ENCODE results near the gene ZNF236. TPM values are rescaled to one million over a fixed set of nuclear protein-coding genes. Genes with fewer than 3 reads are reported as not detected.

ZNF236 gene
- total and polyA plus RNA-seq, 2 donors (not counting 1 experiment from before 2014, with no cell fraction given) = 8.9 to 39.5 TPM

DNA sequence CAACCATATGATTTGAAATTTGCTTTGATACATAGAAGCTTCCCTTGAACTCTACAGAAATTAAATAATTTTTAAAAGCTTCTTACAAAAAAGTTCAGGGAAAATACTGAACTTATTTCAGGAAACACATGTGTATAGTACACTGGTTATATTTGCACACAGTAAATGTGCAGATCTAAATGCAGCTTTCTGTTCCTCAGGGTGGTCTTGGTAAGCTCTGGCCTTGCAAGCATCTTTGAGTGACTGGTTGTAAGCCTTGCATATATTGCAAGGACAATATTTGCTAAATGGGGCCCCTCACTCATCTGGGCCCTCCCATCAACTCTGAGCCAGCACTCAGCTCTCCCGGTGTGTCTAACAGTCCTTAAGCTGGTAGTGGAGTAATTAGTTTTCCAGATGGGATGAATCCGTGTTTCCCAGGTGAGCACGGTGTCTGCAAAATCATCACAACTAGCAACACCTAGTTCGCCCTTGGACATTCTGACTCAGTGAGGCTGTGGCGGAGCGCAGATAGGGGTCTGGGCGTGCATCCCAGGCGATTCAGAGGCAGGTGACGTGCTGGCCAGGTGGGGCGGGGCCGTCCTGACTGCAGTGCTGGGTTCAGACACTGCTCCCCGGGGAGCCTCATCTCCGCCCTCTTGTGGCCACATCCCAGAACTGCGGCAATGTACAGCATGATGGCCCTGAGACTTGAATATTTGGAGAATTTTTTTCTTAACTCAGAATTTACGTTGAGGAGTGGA, 160.7 kb downstream of the ZNF236 start:
- Histone ChIP-seq H3K9ac (ENCODE audit: low read length) (no peak overlapping the region), H3K27ac (ENCODE audit: low read length in 2 of 2) (peak overlapping the region in 1 of 2 donors; percentile 9), H3K9me3 (ENCODE audit: control extremely low read depth in 1 of 3, control insufficient read depth in 2 of 3, insufficient read depth in 1 of 3, low read length in 2 of 3) (peaks cover 0 to 6% (median 0%) of the 10 kb centered on the region in 3 donors), H2AFZ (ENCODE audit: insufficient read depth, low read depth, low read length, poor library complexity, severe bottlenecking) (peak overlapping the region; percentile 16), H4K20me1 (ENCODE audit: control insufficient read depth, insufficient read depth, low read length, poor library complexity, severe bottlenecking) (no peaks in the 10 kb centered on the region), H3K36me3 (replicated peaks in 1 of 2; ENCODE audit: control extremely low read depth in 1 of 2, control insufficient read depth in 1 of 2, extremely low read depth in 1 of 2, insufficient read depth in 2 of 2, low read length in 1 of 2) (no peaks in the 10 kb centered on the region), H3K4me2 (replicated peaks; ENCODE audit: low read depth, low read length, poor library complexity, severe bottlenecking) (peak overlapping the region; percentile 59), H3K27me3 (replicated peaks in 1 of 4; ENCODE audit: control extremely low read depth in 1 of 4, control insufficient read depth in 3 of 4, insufficient read depth in 4 of 4, low read length in 3 of 4) (no peaks in the 10 kb centered on the region), H3K4me3 (ENCODE audit: control extremely low read depth in 1 of 5, extremely low read depth in 1 of 5, insufficient read depth in 1 of 5, low read depth in 2 of 5, low read length in 4 of 5) (no peak overlapping the region), H3K79me2 (ENCODE audit: control insufficient read depth, insufficient read depth, low read length) (no peaks in the 10 kb centered on the region), H3K4me1 (ENCODE audit: control insufficient read depth in 2 of 2, insufficient read depth in 2 of 2, low read length in 2 of 2) (peaks cover 51 to 57% of the 10 kb centered on the region in 2 donors)
- ChIA-PET POLR2A (interaction anchor here (1.0 to 2.5 kb wide), 4 partner anchors 17 to 73 kb away, joined by 3 to 11 read pairs (median 3); no protein-coding TSS in a partner anchor), CTCF (interaction anchor here (0.6 to 13.3 kb wide), 33 partner anchors 9 to 714 kb away, joined by 3 to 359 read pairs (median 5); no protein-coding TSS in a partner anchor)
- peak; percentile 62 for ATAC-seq (ENCODE audit: low read depth)
- intact Hi-C loops (cut with micrococcal nuclease) = loop anchor here (1.0 to 5.0 kb wide), 6 partner anchors 61 to 228 kb away; partner anchors contain the start of gene ZNF236
- DNase-seq = peak; percentile 89
- peaks cover 55% of the 10 kb centered on the region for H3K4me1 Mint-ChIP-seq
- TF ChIP-seq, protein P1, sequence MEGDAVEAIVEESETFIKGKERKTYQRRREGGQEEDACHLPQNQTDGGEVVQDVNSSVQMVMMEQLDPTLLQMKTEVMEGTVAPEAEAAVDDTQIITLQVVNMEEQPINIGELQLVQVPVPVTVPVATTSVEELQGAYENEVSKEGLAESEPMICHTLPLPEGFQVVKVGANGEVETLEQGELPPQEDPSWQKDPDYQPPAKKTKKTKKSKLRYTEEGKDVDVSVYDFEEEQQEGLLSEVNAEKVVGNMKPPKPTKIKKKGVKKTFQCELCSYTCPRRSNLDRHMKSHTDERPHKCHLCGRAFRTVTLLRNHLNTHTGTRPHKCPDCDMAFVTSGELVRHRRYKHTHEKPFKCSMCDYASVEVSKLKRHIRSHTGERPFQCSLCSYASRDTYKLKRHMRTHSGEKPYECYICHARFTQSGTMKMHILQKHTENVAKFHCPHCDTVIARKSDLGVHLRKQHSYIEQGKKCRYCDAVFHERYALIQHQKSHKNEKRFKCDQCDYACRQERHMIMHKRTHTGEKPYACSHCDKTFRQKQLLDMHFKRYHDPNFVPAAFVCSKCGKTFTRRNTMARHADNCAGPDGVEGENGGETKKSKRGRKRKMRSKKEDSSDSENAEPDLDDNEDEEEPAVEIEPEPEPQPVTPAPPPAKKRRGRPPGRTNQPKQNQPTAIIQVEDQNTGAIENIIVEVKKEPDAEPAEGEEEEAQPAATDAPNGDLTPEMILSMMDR (IDR thresholded peaks at IDR 0.05) = peak; percentile 90
- TF ChIP-seq EZH2 (IDR thresholded peaks at IDR 0.05; ENCODE audit: borderline replicate concordance, insufficient read depth, low read depth, low read length, poor library complexity, severe bottlenecking) = no peak
- 19% methylated on average over 12 of the region's 15 CpGs for WGBS (ENCODE audit: insufficient coverage)
- no peaks in the 10 kb centered on the region for H3K9me3 Mint-ChIP-seq (ENCODE audit: insufficient read depth)
- H3K4me3 Mint-ChIP-seq = peak overlapping the region; percentile 77
- peak overlapping the region; percentile 90 for H3K27ac Mint-ChIP-seq
- H3K27me3 Mint-ChIP-seq = no peaks in the 10 kb centered on the region
